Ectodermal cell (in vitro differentiated cells): ENCODE data around the gene RASA1.

ENCODE experiments used
- H3K27ac ChIP-seq: 2 replicates; pipeline ENCODE4 v1.7.0; 2013; ENCODE audit warnings: mild to moderate bottlenecking, low read depth, low read length; ENCODE audit not compliant: insufficient read depth, poor library complexity, severe bottlenecking
- H3K27me3 ChIP-seq: 2 replicates; pipeline ENCODE4 v1.7.0; 2013; ENCODE audit warnings: mild to moderate bottlenecking, low read length; ENCODE audit not compliant: insufficient read depth, control insufficient read depth, poor library complexity, severe bottlenecking
- H3K36me3 ChIP-seq: one replicate; pipeline ENCODE4 v1.7.0; 2013; ENCODE audit warnings: low read length; ENCODE audit not compliant: control insufficient read depth, insufficient read depth
- H3K4me1 ChIP-seq: one replicate; pipeline ENCODE4 v1.7.0; 2013; ENCODE audit warnings: low read length; ENCODE audit not compliant: control insufficient read depth, insufficient read depth
- H3K4me3 ChIP-seq: 2 replicates; pipeline ENCODE4 v1.7.0; 2013; ENCODE audit warnings: low read depth, low read length, control low read depth; ENCODE audit not compliant: insufficient read depth
- H3K9me3 ChIP-seq: 2 replicates; pipeline ENCODE4 v1.7.0; 2013; ENCODE audit warnings: mild to moderate bottlenecking, low read length, moderate library complexity; ENCODE audit not compliant: control insufficient read depth
- WGBS, 2 experiments: methylation state at CpG; one replicate each; pipeline ENCODE4 v1.1.7; 2013; ENCODE audit warnings: missing lambda C conversion rate in 2 of 2; 5-methylcytosine and 5-hydroxymethylcytosine counted together

The RASA1 gene

GRCh38 chr5:87311405-87312279, 44.0 kb downstream of the RASA1 start:
- no peaks in the 10 kb centered on the region for H3K4me1 ChIP-seq
- WGBS, 2 experiments = 84 to 85% methylated on average over 5 of the region's 5 CpGs
- H3K9me3 ChIP-seq = no peaks in the 10 kb centered on the region
- H3K27ac ChIP-seq = no peak overlapping the region
- H3K4me3 ChIP-seq = no peak overlapping the region
- H3K36me3 ChIP-seq = no peaks in the 10 kb centered on the region
- H3K27me3 ChIP-seq = no peaks in the 10 kb centered on the region

GRCh38 chr5:87313216-87313615, 45.5 kb downstream of the RASA1 start:
- Histone ChIP-seq H3K27me3 (no peaks in the 10 kb centered on the region), H3K9me3 (no peaks in the 10 kb centered on the region), H3K27ac (no peak overlapping the region), H3K4me1 (no peaks in the 10 kb centered on the region), H3K4me3 (no peak overlapping the region), H3K36me3 (no peaks in the 10 kb centered on the region)
- WGBS, 2 experiments = 93 to 94% methylated on average over 3 of the region's 3 CpGs

GRCh38 chr5:87319469-87319868, 51.8 kb downstream of the RASA1 start:
- H3K4me3 ChIP-seq = no peak overlapping the region
- H3K36me3 ChIP-seq = peaks cover 3% of the 10 kb centered on the region
- no peaks in the 10 kb centered on the region for H3K27me3 ChIP-seq
- H3K9me3 ChIP-seq = no peaks in the 10 kb centered on the region
- WGBS, 2 experiments = 95 to 97% methylated on average over 2 of the region's 2 CpGs
- no peak overlapping the region for H3K27ac ChIP-seq
- H3K4me1 ChIP-seq = no peaks in the 10 kb centered on the region

- no peak overlapping the region for H3K27ac ChIP-seq
- peaks cover 3% of the 10 kb centered on the region for H3K36me3 ChIP-seq
- no peaks in the 10 kb centered on the region for H3K27me3 ChIP-seq
- WGBS, 2 experiments = 86 to 95% methylated on average over 1 of the region's 1 CpG
- no peak overlapping the region for H3K4me3 ChIP-seq
- H3K9me3 ChIP-seq = no peaks in the 10 kb centered on the region
- H3K4me1 ChIP-seq = no peaks in the 10 kb centered on the region
Measured at GRCh38 chr5:87321605-87322004, 53.9 kb downstream of the RASA1 start.

- no peak overlapping the region for H3K4me3 ChIP-seq
- H3K27me3 ChIP-seq = no peaks in the 10 kb centered on the region
- H3K27ac ChIP-seq = no peak overlapping the region
- WGBS, 2 experiments = 97 to 98% methylated on average over 2 to 3 of the region's 3 CpGs
- no peaks in the 10 kb centered on the region for H3K9me3 ChIP-seq
- peaks cover 3% of the 10 kb centered on the region for H3K36me3 ChIP-seq
- H3K4me1 ChIP-seq = no peaks in the 10 kb centered on the region
Measured at GRCh38 chr5:87322381-87322780, 54.7 kb downstream of the RASA1 start.

- Histone ChIP-seq H3K36me3 (no peaks in the 10 kb centered on the region), H3K27ac (no peak overlapping the region), H3K27me3 (no peaks in the 10 kb centered on the region), H3K9me3 (no peaks in the 10 kb centered on the region), H3K4me1 (no peaks in the 10 kb centered on the region), H3K4me3 (no peak overlapping the region)
- WGBS, 2 experiments = 93 to 100% methylated on average over 1 to 2 of the region's 2 CpGs
Measured at GRCh38 chr5:87327998-87328397, 60.3 kb downstream of the RASA1 start.

- peaks cover 1% of the 10 kb centered on the region for H3K36me3 ChIP-seq
- H3K9me3 ChIP-seq = no peaks in the 10 kb centered on the region
- H3K4me1 ChIP-seq = no peaks in the 10 kb centered on the region
- H3K4me3 ChIP-seq = no peak overlapping the region
- WGBS, 2 experiments = 84% methylated on average over 3 to 4 of the region's 6 CpGs
- H3K27ac ChIP-seq = no peak overlapping the region
- no peaks in the 10 kb centered on the region for H3K27me3 ChIP-seq
Measured at GRCh38 chr5:87329114-87329513, 61.4 kb downstream of the RASA1 start.

GRCh38 chr5:87339986-87340385, 72.3 kb downstream of the RASA1 start:
- no peaks in the 10 kb centered on the region for H3K4me1 ChIP-seq
- H3K27me3 ChIP-seq = no peaks in the 10 kb centered on the region
- H3K4me3 ChIP-seq = no peak overlapping the region
- no peak overlapping the region for H3K27ac ChIP-seq
- H3K36me3 ChIP-seq = peaks cover 4% of the 10 kb centered on the region
- H3K9me3 ChIP-seq = no peaks in the 10 kb centered on the region

GRCh38 chr5:87340716-87341115, 73.0 kb downstream of the RASA1 start:
- Histone ChIP-seq H3K27me3 (no peaks in the 10 kb centered on the region), H3K36me3 (peaks cover 4% of the 10 kb centered on the region), H3K4me1 (no peaks in the 10 kb centered on the region), H3K4me3 (no peak overlapping the region), H3K27ac (no peak overlapping the region), H3K9me3 (no peaks in the 10 kb centered on the region)
- WGBS, 2 experiments = 90 to 97% methylated on average over 2 of the region's 2 CpGs

GRCh38 chr5:87347272-87347671, 79.6 kb downstream of the RASA1 start:
- no peaks in the 10 kb centered on the region for H3K36me3 ChIP-seq
- H3K27me3 ChIP-seq = no peaks in the 10 kb centered on the region
- no peak overlapping the region for H3K4me3 ChIP-seq
- no peaks in the 10 kb centered on the region for H3K4me1 ChIP-seq
- no peak overlapping the region for H3K27ac ChIP-seq
- no CpG with 5 or more reads among the region's 1 CpG for WGBS, 2 experiments
- H3K9me3 ChIP-seq = no peaks in the 10 kb centered on the region
